ENCODE results near the gene C1orf174.

- TF ChIP-seq CTCF (IDR thresholded peaks at IDR 0.05) = no peak
- TF ChIP-seq POLR2A (IDR thresholded peaks at IDR 0.05) = no peak
- no peak for TF ChIP-seq POLR2AphosphoS5 (IDR thresholded peaks at IDR 0.05)
Observed at GRCh38 chr1:3871451-3871805, 28.6 kb downstream of the C1orf174 start.
